ENCODE measurements around the gene MPO.

MPO gene

DNA sequence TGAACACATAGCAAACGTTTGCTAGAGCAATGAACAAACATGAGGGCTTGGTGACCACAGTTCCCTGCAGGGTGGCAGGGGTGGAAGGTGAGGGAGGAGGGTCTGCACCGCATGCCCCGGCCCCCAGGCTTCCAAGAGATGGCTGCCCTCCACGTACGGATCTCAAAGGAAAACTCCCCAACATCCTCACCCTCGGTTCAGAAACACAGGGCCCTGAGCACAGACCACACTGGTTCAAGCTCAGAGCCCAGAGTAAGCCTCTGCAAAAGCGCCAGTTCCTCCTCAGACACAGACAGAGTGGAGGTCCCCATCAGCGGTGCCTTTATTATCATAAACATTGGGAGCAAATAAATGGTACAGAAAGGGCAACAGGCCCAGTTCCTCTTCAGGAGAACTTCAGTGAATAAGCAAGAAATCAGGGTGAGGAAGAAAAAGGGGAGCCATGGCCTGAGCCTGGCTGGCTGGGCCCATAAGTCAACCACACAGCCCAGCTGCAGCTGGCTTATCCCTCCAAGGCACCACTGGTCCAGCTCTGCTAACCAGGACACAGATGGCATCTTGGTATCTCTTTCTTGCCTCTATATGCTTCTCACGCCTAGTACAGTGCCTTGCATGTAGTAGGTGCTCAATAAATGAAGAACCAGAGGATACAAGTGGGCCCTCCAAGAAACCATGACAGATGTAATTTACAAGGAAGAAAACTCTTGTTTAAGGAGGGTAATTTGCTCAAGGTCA, 11.0 kb downstream of the MPO start:
- H3K9ac ChIP-seq (ENCODE audit: low read depth, low read length), result no peak overlapping the region
- peaks cover 4% of the 10 kb centered on the region for H3K27me3 ChIP-seq (ENCODE audit: control insufficient read depth, insufficient read depth, low read length)
- no peaks in the 10 kb centered on the region for H3K36me3 ChIP-seq (ENCODE audit: control insufficient read depth, insufficient read depth, low read length)
- no peaks in the 10 kb centered on the region for H3K9me3 ChIP-seq (ENCODE audit: control insufficient read depth, insufficient read depth, low read length)
- H3K4me3 ChIP-seq (ENCODE audit: low read depth, low read length), result no peak overlapping the region
- no peaks in the 10 kb centered on the region for H3K4me1 ChIP-seq (ENCODE audit: control insufficient read depth, insufficient read depth, low read length)

DNA sequence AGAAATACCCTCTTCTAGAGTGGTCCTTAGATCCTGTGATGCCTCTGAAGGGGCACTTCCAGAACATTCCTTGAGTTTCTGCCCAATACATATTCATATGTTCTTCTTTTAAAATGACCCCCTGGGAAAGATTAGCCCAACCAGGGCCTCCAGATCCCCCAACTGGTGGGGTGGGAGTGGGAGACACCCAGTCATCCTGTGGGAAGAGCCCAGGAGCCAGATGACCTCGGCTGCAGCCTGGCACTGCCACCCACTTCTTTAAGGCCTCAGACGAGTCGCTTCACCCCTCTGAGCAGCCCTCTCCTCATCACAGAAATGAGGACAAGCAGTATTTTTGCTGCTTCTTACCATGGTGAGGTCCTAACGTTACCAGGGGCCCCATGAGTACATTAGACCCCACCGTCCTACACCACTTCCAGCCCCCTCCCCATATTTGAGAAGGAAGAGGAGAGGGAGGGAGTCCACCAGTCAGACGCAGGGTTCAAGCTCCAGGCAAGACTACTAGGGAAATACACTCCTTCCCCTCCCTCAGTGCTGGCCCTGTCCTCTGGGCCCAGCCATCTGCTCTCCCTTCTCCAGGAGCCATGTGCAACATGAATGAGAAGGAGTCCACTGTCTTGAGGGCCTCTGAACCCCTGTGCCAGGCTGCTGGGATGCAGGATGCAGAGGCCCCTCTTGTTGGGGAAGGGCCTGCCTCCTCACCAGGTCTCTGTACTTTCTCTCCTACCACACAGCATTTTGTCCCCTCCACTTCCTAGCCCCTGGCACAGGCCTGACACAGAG, 11.8 kb downstream of the MPO start:
- H3K9me3 ChIP-seq (ENCODE audit: control insufficient read depth, insufficient read depth, low read length), result no peaks in the 10 kb centered on the region
- no peaks in the 10 kb centered on the region for H3K36me3 ChIP-seq (ENCODE audit: control insufficient read depth, insufficient read depth, low read length)
- H3K27me3 ChIP-seq (ENCODE audit: control insufficient read depth, insufficient read depth, low read length), result peaks cover 9% of the 10 kb centered on the region
- no peaks in the 10 kb centered on the region for H3K4me1 ChIP-seq (ENCODE audit: control insufficient read depth, insufficient read depth, low read length)
- no peak overlapping the region for H3K9ac ChIP-seq (ENCODE audit: low read depth, low read length)
- H3K4me3 ChIP-seq (ENCODE audit: low read depth, low read length), result no peak overlapping the region

DNA sequence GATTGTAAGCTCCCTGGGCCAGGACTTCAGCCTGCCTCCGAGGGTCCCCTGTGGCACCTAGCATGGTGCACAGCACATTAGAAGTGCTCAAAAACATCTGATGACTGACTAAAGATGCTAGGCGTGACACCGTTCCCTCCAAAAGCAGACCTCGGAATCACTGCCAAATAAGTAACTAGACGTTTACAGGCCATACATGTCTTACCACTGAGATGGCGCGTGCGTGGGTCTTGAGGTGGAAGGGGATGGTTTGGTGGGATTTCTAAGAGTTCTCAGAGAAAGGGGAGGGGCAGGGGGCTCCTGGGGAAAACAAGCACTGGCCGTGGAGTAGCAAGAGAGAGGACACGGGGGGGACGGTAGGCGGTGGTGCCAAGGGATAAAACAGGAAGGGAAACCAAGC, 12.4 kb downstream of the MPO start:
- Histone ChIP-seq H3K27me3 (ENCODE audit: control insufficient read depth, insufficient read depth, low read length) (peaks cover 9% of the 10 kb centered on the region), H3K9me3 (ENCODE audit: control insufficient read depth, insufficient read depth, low read length) (no peaks in the 10 kb centered on the region), H3K4me3 (ENCODE audit: low read depth, low read length) (no peak overlapping the region), H3K4me1 (ENCODE audit: control insufficient read depth, insufficient read depth, low read length) (no peaks in the 10 kb centered on the region), H3K9ac (ENCODE audit: low read depth, low read length) (no peak overlapping the region), H3K36me3 (ENCODE audit: control insufficient read depth, insufficient read depth, low read length) (no peaks in the 10 kb centered on the region)

DNA sequence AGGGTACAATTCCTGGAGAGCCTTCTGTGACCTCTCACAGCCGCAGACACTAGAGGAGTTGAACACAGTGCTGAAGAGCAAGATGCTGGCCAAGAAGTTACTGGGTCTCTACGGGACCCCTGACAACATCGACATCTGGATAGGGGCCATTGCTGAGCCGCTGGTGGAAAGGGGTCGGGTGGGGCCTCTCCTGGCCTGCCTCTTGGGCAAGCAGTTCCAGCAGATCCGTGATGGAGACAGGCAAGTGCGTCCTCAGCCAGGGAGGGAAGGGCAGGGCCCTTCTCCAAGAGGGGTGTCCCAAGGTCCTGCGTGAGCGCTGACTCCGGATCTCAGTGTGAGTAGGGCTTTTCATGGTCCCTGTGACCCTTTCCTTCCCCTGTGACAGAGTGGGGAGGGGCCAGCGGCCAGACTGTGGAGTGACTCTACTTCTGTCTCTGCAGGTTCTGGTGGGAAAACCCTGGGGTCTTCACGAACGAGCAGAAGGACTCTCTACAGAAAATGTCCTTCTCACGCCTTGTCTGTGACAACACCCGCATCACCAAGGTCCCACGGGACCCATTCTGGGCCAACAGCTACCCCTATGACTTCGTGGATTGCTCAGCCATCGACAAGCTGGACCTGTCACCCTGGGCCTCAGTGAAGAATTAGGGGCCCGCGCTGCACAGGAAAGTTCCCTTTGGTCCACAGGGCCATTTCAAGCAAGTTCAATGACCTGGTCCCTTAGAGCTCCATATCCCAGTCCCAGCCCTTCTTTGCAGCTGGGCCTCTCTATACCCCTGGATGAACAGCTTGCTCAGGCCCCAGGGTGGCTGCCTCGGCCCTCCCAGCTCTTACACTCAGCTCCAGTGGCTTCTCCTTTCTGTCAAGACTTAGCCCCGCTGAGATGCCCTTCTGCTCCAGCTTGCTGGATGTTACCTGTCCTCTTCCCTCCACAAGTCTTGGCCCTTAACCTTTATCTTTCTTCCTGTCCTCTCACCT, 13.1 kb downstream of the MPO start:
- Histone ChIP-seq H3K4me1 (ENCODE audit: control insufficient read depth, insufficient read depth, low read length) (no peaks in the 10 kb centered on the region), H3K27me3 (ENCODE audit: control insufficient read depth, insufficient read depth, low read length) (peaks cover 9% of the 10 kb centered on the region), H3K9me3 (ENCODE audit: control insufficient read depth, insufficient read depth, low read length) (no peaks in the 10 kb centered on the region), H3K36me3 (ENCODE audit: control insufficient read depth, insufficient read depth, low read length) (no peaks in the 10 kb centered on the region), H3K4me3 (ENCODE audit: low read depth, low read length) (no peak overlapping the region), H3K9ac (ENCODE audit: low read depth, low read length) (no peak overlapping the region)

DNA sequence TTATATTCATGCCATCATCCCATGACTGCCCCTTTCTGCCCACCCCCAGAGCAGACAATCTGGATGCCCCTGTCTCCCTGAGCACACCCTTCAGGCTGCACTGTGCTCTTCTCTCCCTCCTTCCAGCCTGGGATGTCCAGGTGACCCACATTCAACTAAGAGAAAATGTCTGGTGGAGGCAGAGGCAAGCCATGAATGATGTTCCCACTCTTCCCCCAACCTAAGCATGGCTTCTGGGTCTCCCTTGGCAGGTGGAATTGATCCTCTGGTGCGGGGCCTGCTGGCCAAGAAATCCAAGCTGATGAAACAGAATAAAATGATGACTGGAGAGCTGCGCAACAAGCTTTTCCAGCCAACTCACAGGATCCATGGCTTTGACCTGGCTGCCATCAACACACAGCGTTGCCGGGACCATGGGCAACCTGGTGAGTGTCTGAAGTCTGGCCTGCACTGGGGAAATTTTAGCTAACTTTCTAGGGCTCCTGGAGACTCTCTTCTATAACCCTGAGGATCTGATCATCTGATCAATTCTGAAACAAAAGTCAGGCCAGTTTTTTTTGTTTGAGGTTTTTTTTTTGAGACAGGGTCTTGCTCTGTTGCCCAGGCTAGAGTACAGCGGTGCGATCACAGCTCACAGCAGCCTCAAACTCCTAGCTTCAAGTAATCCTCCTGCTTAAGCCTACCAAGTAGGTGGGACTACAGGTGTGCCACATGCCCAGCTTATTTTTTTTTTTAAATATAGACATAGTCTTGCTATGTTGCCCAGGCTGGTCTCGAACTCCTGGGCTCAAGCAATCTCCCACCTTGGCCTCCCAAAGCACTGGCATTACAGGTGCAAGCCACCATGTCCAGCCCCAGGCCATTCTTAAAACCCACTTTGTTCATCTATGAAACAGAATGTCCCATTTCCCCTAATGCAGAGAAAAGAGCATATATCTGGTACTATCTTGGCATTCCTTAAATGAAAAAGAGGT, 14.5 kb downstream of the MPO start:
- Histone ChIP-seq H3K36me3 (ENCODE audit: control insufficient read depth, insufficient read depth, low read length) (no peaks in the 10 kb centered on the region), H3K9ac (ENCODE audit: low read depth, low read length) (no peak overlapping the region), H3K9me3 (ENCODE audit: control insufficient read depth, insufficient read depth, low read length) (no peaks in the 10 kb centered on the region), H3K27me3 (ENCODE audit: control insufficient read depth, insufficient read depth, low read length) (peaks cover 17% of the 10 kb centered on the region), H3K4me1 (ENCODE audit: control insufficient read depth, insufficient read depth, low read length) (no peaks in the 10 kb centered on the region), H3K4me3 (ENCODE audit: low read depth, low read length) (no peak overlapping the region)

DNA sequence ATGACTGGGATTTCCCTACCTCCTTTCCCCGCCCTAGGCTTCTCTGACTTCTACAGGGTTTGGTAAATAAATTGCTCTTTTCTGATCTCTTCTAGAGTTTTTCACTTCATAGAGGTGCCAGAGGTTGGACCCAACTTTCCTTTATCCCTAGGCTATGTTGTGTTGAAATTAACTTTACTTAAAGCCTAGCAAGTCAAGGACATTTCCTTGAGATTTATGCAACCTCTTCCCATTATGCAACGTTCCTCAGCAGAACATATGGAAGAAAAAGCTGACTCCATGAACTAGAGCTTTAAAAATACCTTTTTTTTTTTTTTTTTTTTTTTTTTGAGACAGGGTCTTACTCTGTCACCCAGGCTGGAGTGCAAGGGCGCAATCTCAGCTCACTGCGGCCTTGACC, 15.5 kb downstream of the MPO start:
- peaks cover 21% of the 10 kb centered on the region for H3K27me3 ChIP-seq (ENCODE audit: control insufficient read depth, insufficient read depth, low read length)
- H3K9me3 ChIP-seq (ENCODE audit: control insufficient read depth, insufficient read depth, low read length), result no peaks in the 10 kb centered on the region
- H3K36me3 ChIP-seq (ENCODE audit: control insufficient read depth, insufficient read depth, low read length), result no peaks in the 10 kb centered on the region
- H3K4me3 ChIP-seq (ENCODE audit: low read depth, low read length), result no peak overlapping the region
- H3K9ac ChIP-seq (ENCODE audit: low read depth, low read length), result no peak overlapping the region
- H3K4me1 ChIP-seq (ENCODE audit: control insufficient read depth, insufficient read depth, low read length), result no peaks in the 10 kb centered on the region

DNA sequence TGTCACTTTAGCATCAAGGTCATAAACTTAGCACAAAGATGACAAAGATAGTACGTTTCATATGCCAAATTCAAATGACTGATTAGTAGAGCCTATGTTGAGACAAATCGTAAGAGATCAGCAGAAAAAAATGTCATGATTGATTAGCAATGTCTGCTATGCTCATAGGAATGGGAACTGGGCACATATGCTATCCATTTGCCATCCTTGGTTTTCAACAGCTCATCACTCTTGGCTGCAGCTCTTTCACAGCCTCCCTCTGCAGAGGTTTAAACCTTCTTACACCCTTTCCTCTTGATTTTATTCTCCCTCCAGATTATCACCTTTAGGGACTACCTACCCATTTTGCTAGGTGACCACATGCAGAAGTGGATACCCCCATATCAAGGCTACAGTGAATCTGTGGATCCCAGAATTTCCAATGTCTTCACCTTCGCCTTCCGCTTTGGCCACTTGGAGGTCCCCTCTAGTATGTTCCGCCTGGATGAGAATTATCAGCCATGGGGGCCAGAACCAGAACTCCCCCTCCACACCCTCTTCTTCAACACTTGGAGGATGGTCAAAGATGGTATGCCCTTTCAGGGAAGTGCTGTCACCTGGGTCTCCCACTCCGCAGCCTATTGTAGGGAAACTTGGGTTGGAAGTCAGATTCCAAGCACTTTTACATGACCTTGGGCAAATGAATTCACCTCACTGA, 16.2 kb downstream of the MPO start:
- Histone ChIP-seq H3K9ac (ENCODE audit: low read depth, low read length) (no peak overlapping the region), H3K9me3 (ENCODE audit: control insufficient read depth, insufficient read depth, low read length) (no peaks in the 10 kb centered on the region), H3K4me3 (ENCODE audit: low read depth, low read length) (no peak overlapping the region), H3K27me3 (ENCODE audit: control insufficient read depth, insufficient read depth, low read length) (peaks cover 25% of the 10 kb centered on the region), H3K36me3 (ENCODE audit: control insufficient read depth, insufficient read depth, low read length) (no peaks in the 10 kb centered on the region), H3K4me1 (ENCODE audit: control insufficient read depth, insufficient read depth, low read length) (no peaks in the 10 kb centered on the region)

DNA sequence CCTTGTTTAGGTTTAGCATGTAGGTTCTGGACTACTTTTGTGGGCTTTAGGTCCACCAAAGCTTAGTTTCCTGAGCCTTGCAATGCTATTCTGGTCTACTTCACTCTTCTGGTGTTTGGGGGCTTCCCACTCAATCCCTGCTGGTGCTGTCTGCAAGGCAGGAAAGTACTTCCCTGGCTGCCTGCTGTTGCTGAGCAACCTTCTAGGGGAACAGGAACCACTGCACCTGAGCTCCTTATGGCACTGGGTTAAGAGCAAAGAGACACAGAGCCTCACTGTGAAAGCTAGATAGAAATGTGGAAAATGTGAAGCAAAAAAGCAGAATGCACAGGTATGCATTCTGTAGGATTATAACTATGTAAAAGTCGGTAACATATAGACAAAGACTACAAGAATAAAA, 17.0 kb downstream of the MPO start:
- Histone ChIP-seq H3K36me3 (ENCODE audit: control insufficient read depth, insufficient read depth, low read length) (no peaks in the 10 kb centered on the region), H3K27me3 (ENCODE audit: control insufficient read depth, insufficient read depth, low read length) (peaks cover 28% of the 10 kb centered on the region), H3K4me1 (ENCODE audit: control insufficient read depth, insufficient read depth, low read length) (no peaks in the 10 kb centered on the region), H3K9me3 (ENCODE audit: control insufficient read depth, insufficient read depth, low read length) (no peaks in the 10 kb centered on the region), H3K4me3 (ENCODE audit: low read depth, low read length) (no peak overlapping the region), H3K9ac (ENCODE audit: low read depth, low read length) (no peak overlapping the region)

DNA sequence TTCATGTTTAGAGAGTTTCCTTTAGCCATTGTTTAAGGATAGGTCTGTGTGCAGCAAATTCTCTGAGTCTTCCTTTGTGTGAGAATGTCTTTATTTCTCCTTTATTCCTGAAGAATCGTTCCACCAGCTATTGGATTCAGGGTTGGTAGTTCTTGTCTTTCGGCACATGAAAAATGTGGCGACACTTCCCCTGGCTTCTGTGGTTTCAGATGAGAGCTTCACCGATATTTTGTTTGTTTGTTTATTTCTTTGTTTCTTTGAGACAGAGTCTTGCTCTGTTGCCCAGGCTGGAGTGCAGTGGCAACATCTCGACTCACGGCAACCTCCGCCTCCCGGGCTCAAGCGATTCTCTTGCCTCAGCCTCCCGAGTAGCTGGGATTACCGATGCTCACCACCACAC, 18.6 kb downstream of the MPO start:
- H3K9me3 ChIP-seq (ENCODE audit: control insufficient read depth, insufficient read depth, low read length), result no peaks in the 10 kb centered on the region
- H3K36me3 ChIP-seq (ENCODE audit: control insufficient read depth, insufficient read depth, low read length), result no peaks in the 10 kb centered on the region
- peaks cover 28% of the 10 kb centered on the region for H3K27me3 ChIP-seq (ENCODE audit: control insufficient read depth, insufficient read depth, low read length)
- H3K4me3 ChIP-seq (ENCODE audit: low read depth, low read length), result no peak overlapping the region
- H3K4me1 ChIP-seq (ENCODE audit: control insufficient read depth, insufficient read depth, low read length), result no peaks in the 10 kb centered on the region
- no peak overlapping the region for H3K9ac ChIP-seq (ENCODE audit: low read depth, low read length)

DNA sequence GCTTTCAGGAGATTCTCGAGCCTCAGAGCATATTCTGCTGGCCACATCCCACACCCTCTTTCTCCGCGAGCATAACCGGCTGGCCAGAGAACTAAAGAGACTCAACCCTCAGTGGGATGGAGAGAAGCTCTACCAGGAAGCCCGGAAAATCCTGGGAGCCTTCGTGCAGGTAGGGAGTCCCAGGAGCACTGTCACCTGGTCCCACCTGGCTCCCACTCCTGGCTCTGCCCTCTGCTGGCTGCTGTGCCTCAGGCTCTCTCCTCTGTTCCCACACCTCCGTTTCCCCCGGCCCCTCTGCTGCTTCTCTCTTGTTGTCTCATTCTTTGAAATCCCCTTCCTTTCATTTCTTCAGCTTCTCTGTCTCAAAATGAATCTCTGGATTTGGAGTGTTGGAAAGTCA, 25.9 kb downstream of the MPO start:
- no peak overlapping the region for H3K4me3 ChIP-seq (ENCODE audit: low read depth, low read length)

More for the DNA sequence above, 25.9 kb downstream of the MPO start:
- Histone ChIP-seq H3K4me1 (ENCODE audit: control insufficient read depth, insufficient read depth, low read length) (peaks cover 3% of the 10 kb centered on the region), H3K9ac (ENCODE audit: low read depth, low read length) (no peak overlapping the region), H3K36me3 (ENCODE audit: control insufficient read depth, insufficient read depth, low read length) (no peaks in the 10 kb centered on the region), H3K27me3 (ENCODE audit: control insufficient read depth, insufficient read depth, low read length) (peaks cover 45% of the 10 kb centered on the region), H3K9me3 (ENCODE audit: control insufficient read depth, insufficient read depth, low read length) (peaks cover 5% of the 10 kb centered on the region)
